ENCODE data around the gene ILDR2. TPM values are rescaled to one million over a fixed set of nuclear protein-coding genes. Genes with fewer than 3 reads are reported as not detected.

ILDR2 gene
- total and polyA plus RNA-seq, 12 donors = 0.07 to 1.1 (median 0.20) TPM; not detected in 2

GRCh38 chr1:166907051-166907450 is 68.3 kb downstream of the ILDR2 start:
- intact Hi-C loops (cut with DNase I) = loop anchor here in 1 of 2 donors (5.0 kb wide), 1 partner anchor 155 kb away; no protein-coding TSS in a partner anchor
- no peak overlapping the region for H3K27ac ChIP-seq
- 81 to 82% (median 82%) methylated on average over 4 of the region's 4 CpGs for WGBS, 4 donors

GRCh38 chr1:166906647-166907046 is 68.7 kb downstream of the ILDR2 start:
- WGBS, 4 donors = 73 to 82% (median 79%) methylated on average over 3 of the region's 3 CpGs
- no peak for DNase-seq
- H3K4me3 ChIP-seq = no peak overlapping the region
- no peaks in the 10 kb centered on the region for H3K4me1 ChIP-seq (replicated peaks in 1 of 2)
- TF ChIP-seq CTCF (IDR thresholded peaks at IDR 0.05) = no peak
- H3K27ac ChIP-seq = no peak overlapping the region
- H3K9me3 ChIP-seq (replicated peaks in 1 of 3) = peaks cover 0 to 7% (median 0%) of the 10 kb centered on the region in 3 donors
- H3K27me3 ChIP-seq = no peaks in the 10 kb centered on the region
- H3K36me3 ChIP-seq (replicated peaks in 1 of 2) = no peaks in the 10 kb centered on the region
- intact Hi-C loops (cut with DNase I) = loop anchor here in 1 of 2 donors (5.0 kb wide), 1 partner anchor 156 kb away; no protein-coding TSS in a partner anchor

More at GRCh38 chr1:166907051-166907450, 68.3 kb downstream of the ILDR2 start:
- no peak for TF ChIP-seq POLR2A (IDR thresholded peaks at IDR 0.05)
- Histone ChIP-seq H3K4me1 (replicated peaks in 1 of 2) (no peaks in the 10 kb centered on the region), H3K9me3 (replicated peaks in 1 of 3) (peaks cover 0 to 7% (median 0%) of the 10 kb centered on the region in 3 donors), H3K27me3 (no peaks in the 10 kb centered on the region), H3K36me3 (replicated peaks in 1 of 2) (no peaks in the 10 kb centered on the region), H3K4me3 (no peak overlapping the region)
- DNase-seq = no peak

- intact Hi-C loops (cut with DNase I) = loop anchor here in 1 of 2 donors (5.0 kb wide), 1 partner anchor 156 kb away; no protein-coding TSS in a partner anchor
- WGBS, 4 donors = 85 to 91% (median 88%) methylated on average over 3 of the region's 3 CpGs
- TF ChIP-seq POLR2A (IDR thresholded peaks at IDR 0.05) = no peak
- TF ChIP-seq CTCF (IDR thresholded peaks at IDR 0.05) = no peak
- DNase-seq = no peak
- Histone ChIP-seq H3K27me3 (no peaks in the 10 kb centered on the region), H3K9me3 (replicated peaks in 1 of 3) (no peaks in the 10 kb centered on the region), H3K4me3 (no peak overlapping the region), H3K36me3 (replicated peaks in 1 of 2) (no peaks in the 10 kb centered on the region), H3K4me1 (replicated peaks in 1 of 2) (no peaks in the 10 kb centered on the region), H3K27ac (no peak overlapping the region)
Measured at GRCh38 chr1:166905900-166906299, 69.4 kb downstream of the ILDR2 start.

- no peak for DNase-seq
- Histone ChIP-seq H3K27ac (no peak overlapping the region), H3K27me3 (no peaks in the 10 kb centered on the region), H3K4me1 (replicated peaks in 1 of 2) (no peaks in the 10 kb centered on the region), H3K4me3 (no peak overlapping the region), H3K9me3 (replicated peaks in 1 of 3) (no peaks in the 10 kb centered on the region), H3K36me3 (replicated peaks in 1 of 2) (no peaks in the 10 kb centered on the region)
- TF ChIP-seq CTCF (IDR thresholded peaks at IDR 0.05) = no peak
- TF ChIP-seq POLR2A (IDR thresholded peaks at IDR 0.05) = no peak
- intact Hi-C loops (cut with DNase I) = loop anchor here in 1 of 2 donors (5.0 kb wide), 1 partner anchor 157 kb away; no protein-coding TSS in a partner anchor
- 47 to 55% (median 53%) methylated on average over 2 of the region's 2 CpGs for WGBS, 4 donors
Measured at GRCh38 chr1:166905136-166905535, 70.2 kb downstream of the ILDR2 start.

- 56 to 68% (median 65%) methylated on average over 1 of the region's 1 CpG for WGBS, 4 donors
- DNase-seq = no peak
- intact Hi-C loops (cut with DNase I) = no loop called here
- H3K27ac ChIP-seq = no peak overlapping the region
- no peaks in the 10 kb centered on the region for H3K4me1 ChIP-seq (replicated peaks in 1 of 2)
- no peaks in the 10 kb centered on the region for H3K27me3 ChIP-seq
- H3K36me3 ChIP-seq (replicated peaks in 1 of 2) = no peaks in the 10 kb centered on the region
- TF ChIP-seq CTCF (IDR thresholded peaks at IDR 0.05) (no peak), POLR2A (IDR thresholded peaks at IDR 0.05) (no peak)
- no peaks in the 10 kb centered on the region for H3K9me3 ChIP-seq (replicated peaks in 1 of 3)
- H3K4me3 ChIP-seq = no peak overlapping the region
Measured at GRCh38 chr1:166903232-166903631, 72.1 kb downstream of the ILDR2 start.

Measured in adrenal gland (tissue), 12 donors.